ENCODE measurements around the gene ZNF680.

- TF ChIP-seq POLR2A (IDR thresholded peaks at IDR 0.05) (no peak), CTCF (IDR thresholded peaks at IDR 0.05) (no peak)
Measured at GRCh38 chr7:64515330-64515729, 47.5 kb downstream of the ZNF680 start.

Measured in body of pancreas (tissue), 4 donors.